Thyroid gland (tissue), 4 donors: ENCODE results near the gene MTUS2.

Source experiments
- CTCF ChIP-seq, 6 experiments: fragments of 200-600 bp in 3 of 6; fragments of 450-650 bp in 3 of 6; sonication (generic) in 3 of 6; IDR thresholded peaks; one replicate each; pipeline ENCODE4 v1.5.1; 2016 to 2019; ENCODE audit warnings: antibody characterized with exemption in 6 of 6, mild to moderate bottlenecking in 2 of 6, inconsistent platforms in 1 of 6, moderate library complexity in 1 of 6
- POLR2A ChIP-seq, 2 donors: fragments of 450-650 bp; IDR thresholded peaks; one replicate each; pipeline ENCODE4 v1.6.1; 2017; ENCODE audit warnings: antibody characterized with exemption in 2 of 2, mild to moderate bottlenecking in 2 of 2, moderate library complexity in 1 of 2

GRCh38 chr13:29204651-29205050, 384.5 kb downstream of the MTUS2 start:
- TF ChIP-seq POLR2A (IDR thresholded peaks at IDR 0.05) (no peak), CTCF (IDR thresholded peaks at IDR 0.05) (no peak)
